Measurements from ENCODE around the gene NDUFS4.

GRCh38 chr5:53547226-53547625 lies 13.2 kb upstream of the NDUFS4 start:
- TF ChIP-seq CTCF (IDR thresholded peaks at IDR 0.05; ENCODE audit: borderline replicate concordance, extremely low read depth, low read length, poor library complexity, severe bottlenecking) (no peak), EZH2 (IDR thresholded peaks at IDR 0.05; ENCODE audit: borderline replicate concordance, low read depth, low read length, severe bottlenecking) (no peak)

All from DND-41 (cell line).